Psoas muscle (tissue), 8 donors: Measurements from ENCODE around the gene ZNF524. TPM values are rescaled to one million over a fixed set of nuclear protein-coding genes. Genes with fewer than 3 reads are reported as not detected.
A peak's percentile ranks its signal among the peaks of the same experiment; 100 is the strongest.

Experiments used
- ATAC-seq, 4 donors: fragments of 200-7000 bp; cut with Tn5 transposase; one replicate each; pipeline ENCODE4 v1.9.1; 2020; ENCODE audit warnings: moderate library complexity in 3 of 4, mild to moderate bottlenecking in 2 of 4
- DNase-seq, 2 donors: peaks; one replicate each; pipeline ENCODE4 v3.0.0-alpha.2; 2020
- H3K27ac ChIP-seq: fragments of 200-600 bp; one replicate; pipeline ENCODE4 v1.8.0; 2022
- H3K27me3 ChIP-seq, 3 donors: fragments of 200-600 bp in 1 of 3; one replicate each; pipeline versions ENCODE4 v1.6.1 to v1.8.0; 2013 to 2022; ENCODE audit warnings: low read length in 2 of 3, mild to moderate bottlenecking in 2 of 3, moderate library complexity in 1 of 3; ENCODE audit not compliant: insufficient read depth in 3 of 3
- H3K36me3 ChIP-seq, 2 donors: fragments of 200-600 bp in 1 of 2; one replicate each; pipeline versions ENCODE4 v1.6.1 to v1.8.0; 2013 to 2022; ENCODE audit warnings: low read depth in 1 of 2, mild to moderate bottlenecking in 1 of 2, moderate library complexity in 1 of 2; ENCODE audit not compliant: insufficient read depth in 1 of 2
- H3K4me1 ChIP-seq: fragments of 200-600 bp; one replicate; pipeline ENCODE4 v1.8.0; 2022
- H3K4me3 ChIP-seq: fragments of 200-600 bp; one replicate; pipeline ENCODE4 v1.8.0; 2022; ENCODE audit warnings: mild to moderate bottlenecking
- H3K9me3 ChIP-seq: fragments of 200-600 bp; one replicate; pipeline ENCODE4 v1.8.0; 2022
- CTCF ChIP-seq: fragments of 200-600 bp; IDR thresholded peaks from one replicate; pipeline ENCODE4 v1.8.0; 2022; ENCODE audit warnings: antibody characterized with exemption
- WGBS, 3 donors: extraction: QIAGEN DNeasy Blood & Tissue Kit; methylation state at CpG; one replicate each; pipeline versions ENCODE4 v1.1.6 to v1.1.7; 2013; 5-methylcytosine and 5-hydroxymethylcytosine counted together
- intact Hi-C, 2 donors: fragments of 100-400 bp; cut with DNase I; formaldehyde crosslinking; loops; one replicate each; pipeline versions ENCODE4 v1.11.0 to v1.14.2; 2022
- polyA plus RNA-seq, 3 donors: library from polyadenylated mRNA; stranded (reverse); fragments of 200-250 nt; gene quantifications; one replicate each; pipeline ENCODE4 v1.2.3, GENCODE V29; 2013
- total RNA-seq, 4 donors: library from RNA; stranded (reverse); fragmentation: NEBNext Ultra II Directional in 2 of 4; extraction: Animal tissue kit (Norgen Biotek cat#: 25700) in 2 of 4; gene quantifications; one replicate each; pipeline versions ENCODE4 v1.2.1 to v1.2.4, GENCODE V29; 2021 to 2023
- donor health status: healthy with polysubstance abuse.
- donor health status: DM: no; HTN: no; CAD: no; lungs with moderate emphysema.
- donor health status: Bipolar disorder and iron deficiency.
- donor health status: healthy.
- donor health status: DM: yes; HTN: yes; CAD: no.
- donor health status: DM: no; HTN: no; CAD: no.
- donor health status: DM: no; HTN: no; CAD: no.
- donor health status: DM: yes; HTN: yes; CAD: no.

ZNF524 gene
- total and polyA plus RNA-seq, 7 donors, result 21.4 to 52.5 (median 32.0) TPM

DNA sequence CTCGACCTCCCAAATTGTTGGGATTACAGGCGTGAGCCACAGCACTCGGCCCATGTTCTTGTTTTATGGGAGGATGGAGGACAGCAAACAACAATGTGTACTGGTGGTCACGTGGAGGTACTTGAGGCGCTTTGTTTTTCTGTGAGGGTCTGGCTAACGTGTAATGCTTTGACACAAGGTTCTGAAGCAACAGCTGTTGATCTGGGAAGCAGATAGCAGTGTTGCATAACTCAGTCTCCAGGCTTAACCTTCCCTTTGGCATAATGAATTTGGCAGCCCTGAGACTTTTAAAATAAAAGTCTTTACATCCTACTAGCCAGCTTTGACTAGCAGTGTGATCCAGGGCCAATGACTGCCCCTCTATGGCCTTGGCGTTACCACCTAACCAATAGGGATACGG, 33.8 kb downstream of the ZNF524 start:
- no peak for TF ChIP-seq CTCF
- Histone ChIP-seq H3K27me3 (no peaks in the 10 kb centered on the region), H3K36me3 (no peaks in the 10 kb centered on the region), H3K9me3 (no peaks in the 10 kb centered on the region), H3K27ac (peak overlapping the region; percentile 99), H3K4me1 (peaks cover 24% of the 10 kb centered on the region), H3K4me3 (peak overlapping the region; percentile 92)
- DNase-seq, result peak in 1 of 2 donors; percentile 5
- intact Hi-C loops, result loop anchor here (5.0 kb wide), 3 partner anchors 117 to 173 kb away; no protein-coding TSS in a partner anchor
- WGBS, 3 donors, result 48 to 64% (median 49%) methylated on average over 8 of the region's 8 CpGs
- ATAC-seq, result no peak

GRCh38 chr19:55635334-55635717, 35.2 kb downstream of the ZNF524 start:
- no peaks in the 10 kb centered on the region for H3K27me3 ChIP-seq
- no peaks in the 10 kb centered on the region for H3K9me3 ChIP-seq
- peak overlapping the region; percentile 99 for H3K27ac ChIP-seq
- TF ChIP-seq CTCF, result no peak
- ATAC-seq (peak in 2 of 4 donors; percentile 2 to 10), DNase-seq (no peak)
- peaks cover 38% of the 10 kb centered on the region for H3K4me1 ChIP-seq
- intact Hi-C loops, result no loop called here
- no peaks in the 10 kb centered on the region for H3K36me3 ChIP-seq
- WGBS, 3 donors, result 4 to 9% (median 5%) methylated on average over 8 to 9 of the region's 9 CpGs
- peak overlapping the region; percentile 92 for H3K4me3 ChIP-seq

DNA sequence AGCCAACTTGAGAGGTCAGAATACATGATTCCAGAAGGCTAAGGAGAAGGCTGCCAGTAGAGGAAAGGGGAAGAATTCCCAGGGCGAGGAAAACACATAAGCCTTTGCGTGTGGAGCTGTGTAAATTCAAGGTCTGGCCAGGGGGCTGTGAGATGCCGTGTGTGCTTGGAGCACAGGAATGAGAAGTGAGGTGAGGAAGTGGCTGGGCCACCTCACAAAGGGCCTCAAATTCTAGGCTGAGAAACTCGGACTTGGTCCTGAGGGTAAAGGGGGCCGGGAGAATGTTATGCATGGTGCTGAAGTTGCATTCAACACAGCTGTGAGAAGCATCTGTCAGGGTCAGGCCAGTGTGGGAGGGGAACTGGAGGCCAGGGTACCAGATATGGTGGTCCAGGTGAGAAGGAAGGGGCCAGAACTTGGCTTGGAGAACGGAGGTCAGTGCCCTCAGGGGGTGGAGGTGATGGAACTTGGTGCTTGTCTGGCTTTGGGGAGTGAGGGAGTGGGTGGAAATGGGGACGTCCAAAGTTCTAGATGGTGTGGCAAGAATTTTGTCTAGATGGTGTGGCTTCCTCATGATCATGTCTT, 35.9 kb downstream of the ZNF524 start:
- Histone ChIP-seq H3K27me3 (no peaks in the 10 kb centered on the region), H3K27ac (peak overlapping the region; percentile 99), H3K9me3 (no peaks in the 10 kb centered on the region), H3K4me3 (peak overlapping the region; percentile 92), H3K4me1 (peaks cover 39% of the 10 kb centered on the region), H3K36me3 (no peaks in the 10 kb centered on the region)
- DNase-seq (no peak), ATAC-seq (no peak)
- WGBS, 3 donors, result 49 to 65% (median 54%) methylated on average over 7 of the region's 7 CpGs
- no peak for TF ChIP-seq CTCF
- intact Hi-C loops, result no loop called here

- intact Hi-C loops, result no loop called here
- no peak for TF ChIP-seq CTCF
- Histone ChIP-seq H3K27ac (no peak overlapping the region), H3K4me1 (peaks cover 39% of the 10 kb centered on the region), H3K27me3 (no peaks in the 10 kb centered on the region), H3K36me3 (no peaks in the 10 kb centered on the region), H3K4me3 (no peak overlapping the region), H3K9me3 (no peaks in the 10 kb centered on the region)
- DNase-seq (peak in 1 of 2 donors; percentile 8), ATAC-seq (no peak)
- 76 to 85% (median 79%) methylated on average over 4 of the region's 4 CpGs for WGBS, 3 donors
Observed at GRCh38 chr19:55636723-55637122, 36.6 kb downstream of the ZNF524 start.

DNA sequence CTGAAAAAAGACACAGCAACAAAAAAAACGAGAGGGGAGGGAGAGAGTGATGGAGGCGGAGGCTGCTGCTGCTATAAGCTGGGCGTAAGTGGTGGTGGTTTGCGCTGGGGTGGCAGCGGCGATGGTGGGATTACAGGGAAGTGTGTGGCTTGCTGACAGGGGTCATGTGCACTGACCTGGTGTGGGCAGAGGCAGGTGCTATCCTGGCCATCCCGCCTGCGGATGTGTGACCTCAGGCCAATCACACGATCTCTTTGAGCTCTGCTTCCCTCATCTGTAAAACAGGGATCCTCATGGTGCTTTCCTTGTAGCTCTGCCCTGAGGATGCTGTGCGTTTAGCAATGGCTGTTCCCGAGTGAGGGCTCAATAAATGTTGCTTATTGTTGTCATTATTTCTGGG, 37.4 kb downstream of the ZNF524 start:
- 66 to 71% (median 67%) methylated on average over 11 of the region's 11 CpGs for whole genome bisulfite sequencing, 3 donors
- Histone ChIP-seq H3K27ac (no peak overlapping the region), H3K27me3 (no peaks in the 10 kb centered on the region), H3K9me3 (no peaks in the 10 kb centered on the region), H3K4me1 (peaks cover 46% of the 10 kb centered on the region), H3K4me3 (peak overlapping the region; percentile 7), H3K36me3 (no peaks in the 10 kb centered on the region)
- DNase-seq (no peak), ATAC-seq (no peak)
- intact Hi-C loops, result no loop called here
- no peak for TF ChIP-seq CTCF
